22Rv1 (cell line): ENCODE results near the gene SCNN1G.

Experiments used
- H3K27ac ChIP-seq: fragments of 450-650 bp; 2 replicates; pipeline ENCODE4 v1.5.1; 2017
- ZFX ChIP-seq: fragments of 450-650 bp; IDR thresholded peaks from 2 replicates; pipeline ENCODE4 v1.6.1; 2017; ENCODE audit warnings: antibody characterized with exemption, borderline replicate concordance
- TF ChIP-seq, protein P1 (sequence below): fragments of 450-650 bp; IDR thresholded peaks from 2 replicates; pipeline ENCODE4 v1.5.1; 2017; ENCODE audit warnings: mild to moderate bottlenecking

The SCNN1G gene

DNA sequence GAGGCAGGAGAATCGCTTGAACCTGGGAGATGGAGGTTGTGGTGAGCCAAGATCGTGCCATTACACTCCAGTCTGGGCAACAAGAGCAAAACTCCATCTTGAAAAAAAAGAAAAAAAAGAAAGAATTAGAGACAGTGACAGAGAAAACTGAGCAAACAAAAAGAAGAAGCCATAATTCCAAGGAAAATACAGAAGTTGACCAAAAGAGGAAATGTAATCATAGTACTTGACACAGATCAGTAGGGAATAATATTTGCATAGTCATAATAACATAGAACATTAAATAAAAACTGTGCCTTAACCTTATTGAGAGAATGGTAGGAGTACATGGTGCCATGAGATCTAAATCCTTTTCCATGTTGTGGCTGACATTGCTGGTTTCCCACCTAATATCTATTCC lies 18.6 kb upstream of the SCNN1G start:
- TF ChIP-seq ZFX, result no peak
- TF ChIP-seq, protein P1, sequence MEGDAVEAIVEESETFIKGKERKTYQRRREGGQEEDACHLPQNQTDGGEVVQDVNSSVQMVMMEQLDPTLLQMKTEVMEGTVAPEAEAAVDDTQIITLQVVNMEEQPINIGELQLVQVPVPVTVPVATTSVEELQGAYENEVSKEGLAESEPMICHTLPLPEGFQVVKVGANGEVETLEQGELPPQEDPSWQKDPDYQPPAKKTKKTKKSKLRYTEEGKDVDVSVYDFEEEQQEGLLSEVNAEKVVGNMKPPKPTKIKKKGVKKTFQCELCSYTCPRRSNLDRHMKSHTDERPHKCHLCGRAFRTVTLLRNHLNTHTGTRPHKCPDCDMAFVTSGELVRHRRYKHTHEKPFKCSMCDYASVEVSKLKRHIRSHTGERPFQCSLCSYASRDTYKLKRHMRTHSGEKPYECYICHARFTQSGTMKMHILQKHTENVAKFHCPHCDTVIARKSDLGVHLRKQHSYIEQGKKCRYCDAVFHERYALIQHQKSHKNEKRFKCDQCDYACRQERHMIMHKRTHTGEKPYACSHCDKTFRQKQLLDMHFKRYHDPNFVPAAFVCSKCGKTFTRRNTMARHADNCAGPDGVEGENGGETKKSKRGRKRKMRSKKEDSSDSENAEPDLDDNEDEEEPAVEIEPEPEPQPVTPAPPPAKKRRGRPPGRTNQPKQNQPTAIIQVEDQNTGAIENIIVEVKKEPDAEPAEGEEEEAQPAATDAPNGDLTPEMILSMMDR, result no peak

DNA sequence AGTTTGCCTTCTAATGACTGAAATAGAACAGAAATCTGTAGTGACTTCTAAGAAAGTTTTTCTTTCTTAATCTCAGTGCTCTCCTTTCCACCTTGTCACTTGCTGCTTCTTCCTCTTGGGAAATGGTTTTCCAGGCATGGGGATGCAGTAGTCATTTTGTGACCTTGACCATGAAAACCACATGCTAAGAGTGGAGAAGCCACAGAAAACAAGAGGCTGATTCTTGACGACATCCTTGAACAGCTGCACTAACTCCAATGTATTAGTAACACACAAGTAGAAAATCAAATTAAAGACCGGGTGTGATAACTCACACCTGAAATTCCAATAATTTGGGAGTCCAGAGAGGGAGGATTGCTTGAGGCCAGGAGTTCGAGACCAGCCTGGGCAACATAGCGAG lies 17.8 kb upstream of the SCNN1G start:
- no peak for TF ChIP-seq ZFX
- TF ChIP-seq, protein P1, result no peak
- H3K27ac ChIP-seq, result no peak overlapping the region

More for the DNA sequence above, 18.6 kb upstream of the SCNN1G start:
- no peak overlapping the region for H3K27ac ChIP-seq

DNA sequence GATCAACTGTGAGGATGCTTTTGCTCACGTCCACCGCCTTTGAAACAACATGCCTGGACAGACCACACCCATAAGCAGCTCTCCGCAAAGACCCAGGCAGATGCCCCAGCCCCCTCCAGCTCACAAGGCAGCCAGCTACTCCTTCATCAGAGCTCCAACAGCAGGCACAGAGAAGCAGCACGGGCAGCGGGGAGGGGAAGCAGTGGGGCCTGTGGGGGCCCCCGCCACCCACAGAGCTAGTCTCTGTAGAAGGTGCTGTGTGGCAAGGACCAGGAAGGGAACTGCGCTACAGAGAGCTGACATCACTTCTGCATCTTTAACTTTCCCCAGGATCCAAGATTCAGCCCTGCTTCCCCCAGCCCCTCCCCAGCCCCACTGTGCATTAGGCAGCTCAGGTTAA lies 10.0 kb upstream of the SCNN1G start:
- TF ChIP-seq, protein P1, result no peak
- TF ChIP-seq ZFX, result no peak
- H3K27ac ChIP-seq, result no peak overlapping the region

DNA sequence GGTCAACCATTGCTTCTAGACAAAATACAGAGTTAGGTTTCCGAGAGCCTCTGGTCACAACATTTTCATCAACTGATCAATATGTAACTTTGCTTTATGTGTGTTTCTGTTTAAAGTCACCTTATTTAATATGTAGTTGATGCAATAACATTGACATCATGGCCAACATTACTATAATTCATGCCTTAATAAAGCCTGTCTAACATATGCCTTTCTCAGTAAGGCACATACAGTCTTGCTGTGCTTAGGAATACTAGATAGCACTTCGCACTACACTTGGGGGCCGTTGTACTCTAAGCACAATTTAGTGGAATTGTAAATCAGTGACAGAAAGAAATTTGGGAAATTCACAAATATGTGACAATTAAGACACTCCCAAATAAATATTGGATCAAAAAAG lies 9.6 kb upstream of the SCNN1G start:
- no peak overlapping the region for H3K27ac ChIP-seq

DNA sequence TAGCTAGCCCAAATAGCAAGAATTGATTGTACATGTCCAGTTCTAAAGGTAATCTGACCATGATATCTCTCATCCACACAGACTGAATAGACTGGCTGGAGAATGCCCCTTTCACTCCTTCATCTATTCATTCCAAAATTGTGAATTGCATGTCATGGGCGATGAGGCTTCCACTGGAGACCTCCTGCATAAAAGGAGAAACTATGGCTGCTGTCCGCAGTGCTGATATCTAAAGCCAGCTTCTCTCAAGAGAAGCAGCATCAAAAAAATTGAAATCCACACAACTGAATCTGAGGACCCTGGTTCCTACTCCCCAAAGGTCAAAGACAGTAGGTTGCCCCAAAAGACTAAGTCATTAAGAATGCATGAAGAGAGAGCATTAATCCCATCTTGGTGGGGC lies 7.9 kb upstream of the SCNN1G start:
- H3K27ac ChIP-seq, result no peak overlapping the region
- TF ChIP-seq, protein P1, result no peak
- no peak for TF ChIP-seq ZFX

More for the DNA sequence above, 9.6 kb upstream of the SCNN1G start:
- no peak for TF ChIP-seq ZFX
- TF ChIP-seq, protein P1, result no peak

DNA sequence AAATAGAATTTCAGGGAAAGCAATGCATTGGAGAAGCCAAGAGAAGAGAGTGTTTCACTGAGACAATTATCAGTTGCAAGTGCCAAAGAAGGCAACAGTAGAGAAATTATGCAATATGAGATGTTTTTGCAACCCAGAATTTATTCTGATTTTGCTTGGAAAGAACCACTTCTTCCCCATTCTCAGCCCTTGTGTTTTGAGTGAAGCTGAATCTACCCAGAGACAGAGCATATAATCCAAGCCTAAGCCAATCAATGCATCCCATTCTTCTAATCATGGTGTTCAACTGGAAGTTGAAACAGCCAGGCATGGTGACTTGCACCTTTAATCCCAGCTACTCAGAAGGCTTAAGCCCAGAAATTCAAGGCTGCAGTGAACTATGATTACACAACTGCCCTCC lies 6.9 kb upstream of the SCNN1G start:
- TF ChIP-seq ZFX, result no peak
- TF ChIP-seq, protein P1, result no peak
- H3K27ac ChIP-seq, result no peak overlapping the region

DNA sequence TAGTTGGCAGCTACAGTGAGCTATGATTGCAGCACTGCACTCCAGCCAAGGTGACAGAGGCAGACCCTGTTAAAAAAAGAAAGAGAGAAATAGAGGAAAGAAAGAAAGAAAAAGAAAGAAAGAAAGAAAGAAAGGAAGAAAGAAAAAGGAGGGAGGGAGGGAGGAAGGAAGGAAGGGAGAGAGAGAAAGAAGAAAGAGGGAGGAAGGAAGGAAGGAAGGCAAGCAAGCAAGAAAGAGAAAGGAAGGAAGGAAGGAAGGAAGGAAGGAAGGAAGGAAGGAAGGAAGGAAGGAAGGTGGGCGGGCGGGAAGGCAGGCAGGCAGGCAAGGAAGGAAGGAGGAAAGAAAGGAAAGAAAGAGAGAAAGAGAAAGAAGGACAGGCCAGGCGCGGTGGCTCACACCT lies 1.0 kb upstream of the SCNN1G start:
- H3K27ac ChIP-seq, result no peak overlapping the region
- TF ChIP-seq ZFX, result no peak
- TF ChIP-seq, protein P1, result no peak
